H1 (cell line): ENCODE measurements around the gene POLE. TPM values are rescaled to one million over a fixed set of nuclear protein-coding genes. Genes with fewer than 3 reads are reported as not detected.
"Not testable (repeated sequence)": the region's sequence is repeated elsewhere in the genome, so short reads cannot be mapped to it uniquely, and the experiment has no call there.

Experiments
- CTCF ChIA-PET: fragments of 300-600 bp; sonication (Branson Sonifier 250); formaldehyde crosslinking; loops from one replicate; lab custom pipeline; 2021; ENCODE audit not compliant: partially characterized antibody; lab: Charles Lee
- POLR2A ChIA-PET: fragments of 300-600 bp; sonication (Branson Sonifier 250); formaldehyde crosslinking; loops from one replicate; lab custom pipeline; 2021; ENCODE audit warnings: inconsistent platforms; ENCODE audit not compliant: partially characterized antibody; lab: Charles Lee
- DNase-seq, 2 experiments: peaks; one replicate each; pipeline versions ENCODE4 v3.0.0 to v3.0.0-alpha.2; 2010 to 2022; ENCODE audit warnings: low spot score in 2 of 2, low read depth in 1 of 2, mixed read lengths in 1 of 2
- FAIRE-seq: peaks from 2 replicates; lab custom pipeline; 2011; peaks lifted over from hg19 to GRCh38; lab: Jason Lieb, UNC
- H2AFZ ChIP-seq: 2 replicates; pipeline ENCODE4 v1.8.1; 2012; ENCODE audit warnings: low read length, inconsistent platforms
- H2AK5ac ChIP-seq: 2 replicates; pipeline ENCODE4 v1.6.1; 2013; ENCODE audit warnings: low read depth, low read length
- H2BK120ac ChIP-seq: replicated peaks from 2 replicates; pipeline ENCODE3; 2013; ENCODE audit warnings: low read depth, low read length, inconsistent platforms
- H2BK12ac ChIP-seq: 2 replicates; pipeline ENCODE4 v1.6.1; 2013; ENCODE audit warnings: low read depth, low read length
- H2BK15ac ChIP-seq: 2 replicates; pipeline ENCODE4 v1.6.1; 2013; ENCODE audit warnings: low read length
- H2BK20ac ChIP-seq: 2 replicates; pipeline ENCODE4 v1.6.1; 2013; ENCODE audit warnings: low read length
- H2BK5ac ChIP-seq: 2 replicates; pipeline ENCODE4 v1.6.1; 2013; ENCODE audit warnings: low read depth, low read length
- H3K14ac ChIP-seq: 2 replicates; pipeline ENCODE4 v1.6.1; 2013; ENCODE audit warnings: inconsistent platforms; ENCODE audit not compliant: insufficient read length
- H3K18ac ChIP-seq: 2 replicates; pipeline ENCODE4 v1.6.1; 2013; ENCODE audit warnings: low read length; ENCODE audit errors: extremely low read depth
- H3K23ac ChIP-seq: 2 replicates; pipeline ENCODE4 v1.6.1; 2013; ENCODE audit warnings: inconsistent platforms; ENCODE audit not compliant: insufficient read length
- H3K23me2 ChIP-seq: 2 replicates; pipeline ENCODE4 v1.6.1; 2013; ENCODE audit warnings: low read depth, low read length
- H3K27ac ChIP-seq: 2 replicates; pipeline ENCODE4 v1.6.1; 2011; ENCODE audit warnings: low read depth, low read length, inconsistent platforms
- H3K27me3 ChIP-seq, 4 experiments: replicated peaks in 1 of 4; 1 replicate in 1 of 4; 2 replicates in 3 of 4; pipeline versions ENCODE4 v1.6.1 to v1.8.1; 2011 to 2013; ENCODE audit warnings: low read length in 3 of 4, mild to moderate bottlenecking in 3 of 4, inconsistent platforms in 2 of 4, mixed read lengths in 2 of 4, moderate library complexity in 1 of 4; ENCODE audit not compliant: control insufficient read depth in 3 of 4, insufficient read depth in 3 of 4; ENCODE audit errors: extremely low read depth in 1 of 4
- H3K36me3 ChIP-seq, 4 experiments: 2 replicates each; pipeline versions ENCODE4 v1.6.1 to v1.8.1; 2011 to 2013; ENCODE audit warnings: mild to moderate bottlenecking in 4 of 4, low read length in 3 of 4, moderate library complexity in 2 of 4, control low read depth in 1 of 4, inconsistent platforms in 1 of 4; ENCODE audit not compliant: insufficient read depth in 4 of 4, control insufficient read depth in 2 of 4
- H3K4ac ChIP-seq: replicated peaks from 2 replicates; pipeline ENCODE3; 2013; ENCODE audit warnings: low read length, low read depth, mixed read lengths, inconsistent platforms; ENCODE audit not compliant: insufficient read length
- H3K4me1 ChIP-seq, 4 experiments: replicated peaks in 1 of 4; 1 replicate in 1 of 4; 2 replicates in 3 of 4; pipeline versions ENCODE4 v1.6.1 to v1.8.1; 2011 to 2013; ENCODE audit warnings: low read length in 3 of 4, inconsistent platforms in 2 of 4, mixed read lengths in 1 of 4; ENCODE audit not compliant: insufficient read depth in 4 of 4, control insufficient read depth in 3 of 4
- H3K4me2 ChIP-seq, 2 experiments: 2 replicates each; pipeline versions ENCODE4 v1.6.1 to v1.8.1; 2011 to 2013; ENCODE audit warnings: low read depth in 2 of 2, low read length in 2 of 2, control low read depth in 1 of 2, inconsistent platforms in 1 of 2, mild to moderate bottlenecking in 1 of 2; ENCODE audit not compliant: insufficient read depth in 1 of 2
- H3K4me3 ChIP-seq, 4 experiments: fragments of 200-600, 300-600 bp in 1 of 4; sonication (generic), shearing (Covaris generic), sonication (Bioruptor Twin) in 1 of 4; 2 replicates each; pipeline versions ENCODE4 v1.5.1 to v1.8.1; 2011 to 2016; ENCODE audit warnings: low read length in 4 of 4, low read depth in 3 of 4, control low read depth in 2 of 4, inconsistent platforms in 2 of 4, mild to moderate bottlenecking in 2 of 4, mixed read lengths in 1 of 4, moderate library complexity in 1 of 4; ENCODE audit not compliant: insufficient read depth in 2 of 4; ENCODE audit errors: extremely low read depth in 1 of 4
- H3K56ac ChIP-seq: replicated peaks from 2 replicates; pipeline ENCODE3; 2013; ENCODE audit warnings: low read depth, mild to moderate bottlenecking, mixed read lengths, low read length, inconsistent platforms; ENCODE audit not compliant: insufficient read length
- H3K79me1 ChIP-seq: 2 replicates; pipeline ENCODE4 v1.6.1; 2013; ENCODE audit warnings: low read depth, low read length, control low read depth
- H3K79me2 ChIP-seq, 2 experiments: 2 replicates each; pipeline versions ENCODE4 v1.6.1 to v1.8.1; 2012 to 2013; ENCODE audit warnings: low read length in 2 of 2, mild to moderate bottlenecking in 2 of 2, inconsistent platforms in 1 of 2; ENCODE audit not compliant: insufficient read depth in 2 of 2, control insufficient read depth in 1 of 2
- H3K9ac ChIP-seq, 4 experiments: replicated peaks in 1 of 4; 1 replicate in 1 of 4; 2 replicates in 3 of 4; pipeline versions ENCODE4 v1.6.1 to v1.8.1; 2011 to 2013; ENCODE audit warnings: low read depth in 3 of 4, low read length in 3 of 4, control low read depth in 2 of 4, mild to moderate bottlenecking in 2 of 4, moderate library complexity in 2 of 4, inconsistent platforms in 1 of 4; ENCODE audit errors: extremely low read depth in 1 of 4
- H3K9me3 ChIP-seq, 2 experiments: 2 replicates each; pipeline versions ENCODE4 v1.6.1 to v1.8.1; 2012 to 2013; ENCODE audit warnings: mild to moderate bottlenecking in 2 of 2, moderate library complexity in 2 of 2, control low read depth in 1 of 2, inconsistent platforms in 1 of 2, low read depth in 1 of 2, low read length in 1 of 2, mixed read lengths in 1 of 2; ENCODE audit not compliant: insufficient read depth in 2 of 2
- H4K20me1 ChIP-seq, 2 experiments: replicated peaks in 1 of 2; 2 replicates each; pipeline versions ENCODE3 to v1.8.1; 2011 to 2013; ENCODE audit warnings: inconsistent platforms in 2 of 2, low read length in 2 of 2, mild to moderate bottlenecking in 1 of 2; ENCODE audit not compliant: insufficient read depth in 2 of 2, control insufficient read depth in 1 of 2
- H4K5ac ChIP-seq: 2 replicates; pipeline ENCODE4 v1.6.1; 2013; ENCODE audit warnings: low read length, low read depth, mixed read lengths, inconsistent platforms; ENCODE audit not compliant: insufficient read length
- H4K8ac ChIP-seq: 2 replicates; pipeline ENCODE4 v1.8.0; 2013; ENCODE audit warnings: mild to moderate bottlenecking, moderate library complexity, low read length, inconsistent platforms; ENCODE audit not compliant: insufficient read depth; ENCODE audit errors: extremely low read depth
- H4K91ac ChIP-seq: replicated peaks from 2 replicates; pipeline ENCODE3; 2013; ENCODE audit warnings: low read length, mixed read lengths, inconsistent platforms; ENCODE audit not compliant: insufficient read length
- WGBS, 2 experiments: shearing (Covaris generic) in 1 of 2; methylation state at CpG; one replicate each; pipeline versions ENCODE4 v1.1.6 to v1.1.7; 2013 to 2015; ENCODE audit warnings: low lambda C conversion rate in 2 of 2, mixed read lengths in 2 of 2, inconsistent platforms in 1 of 2, low coverage in 1 of 2, missing lambda C conversion rate in 1 of 2; ENCODE audit not compliant: insufficient replicate concordance in 2 of 2, insufficient coverage in 1 of 2, insufficient read length in 1 of 2; ENCODE audit errors: extremely low coverage in 1 of 2, missing lambda C conversion rate in 1 of 2; 5-methylcytosine and 5-hydroxymethylcytosine counted together
- polyA plus RNA-seq, 7 experiments: library from polyadenylated mRNA; depleted of rRNA in 3 of 7; stranded (reverse) in 5 of 7; unstranded in 2 of 7; fragments of >200 nt in 5 of 7; fragments of 200-250 nt in 2 of 7; gene quantifications; 1 replicate in 5 of 7; 2 replicates in 1 of 7; 4 replicates in 1 of 7; pipeline versions ENCODE4 v1.2.1 to v1.2.3, GENCODE V29; 2011 to 2013; ENCODE audit warnings: missing spikeins in 2 of 7, mixed read lengths in 2 of 7
- total RNA-seq: library from RNA; stranded (reverse); fragmentation: NEBNext Ultra II Directional; extraction: Animal tissue kit (Norgen Biotek cat#: 25700); gene quantifications from 2 replicates; pipeline ENCODE4 v1.2.1, GENCODE V29; 2021

The POLE gene
- total and polyA plus RNA-seq, 2 of the 8 experiments (the other 6 are each of a cell fraction or from before 2014, with no cell fraction given): 59.7 to 115 TPM

GRCh38 chr12:132694888-132695287 lies 7.7 kb upstream of the POLE start:
- POLR2A ChIA-PET: interaction anchor here (1.0 to 3.6 kb wide), 4 partner anchors 9 to 128 kb away, joined by 3 to 17 read pairs (median 6); partner anchors contain the start of gene PGAM5
- H3K9ac ChIP-seq, FAIRE-seq, H2BK120ac ChIP-seq, H3K79me2 ChIP-seq, CTCF ChIA-PET, H3K4me3 ChIP-seq, H3K18ac ChIP-seq, H4K8ac ChIP-seq, H3K4me2 ChIP-seq, H3K4me1 ChIP-seq, H4K5ac ChIP-seq, H4K20me1 ChIP-seq, H3K9me3 ChIP-seq, H2BK20ac ChIP-seq, H2AFZ ChIP-seq, H3K79me1 ChIP-seq, H3K27me3 ChIP-seq, H3K56ac ChIP-seq, H2BK15ac ChIP-seq, H3K23ac ChIP-seq, H3K4ac ChIP-seq, H3K23me2 ChIP-seq, H4K91ac ChIP-seq, DNase-seq, H2AK5ac ChIP-seq, H2BK12ac ChIP-seq, H2BK5ac ChIP-seq, H3K14ac ChIP-seq, H3K27ac ChIP-seq: not testable (repeated sequence)
- 93% methylated on average over 3 of the region's 3 CpGs; no CpG with 5 or more reads in 1 of the 2 experiments for WGBS, 2 experiments
- peaks cover 4 to 21% (median 14%) of the 10 kb centered on the region in 4 experiments; a peak in 5 of 8 replicates for H3K36me3 ChIP-seq
